ENCODE measurements around the gene PTPRN2.

GRCh38 chr7:157786375-157787274 lies 801.0 kb downstream of the PTPRN2 start:
- no peak for TF ChIP-seq CHD2 (IDR thresholded peaks at IDR 0.05; ENCODE audit: low read length, partially characterized antibody)
- no peak for TF ChIP-seq CTCF (IDR thresholded peaks at IDR 0.05)
- no peak for TF ChIP-seq SMC3 (IDR thresholded peaks at IDR 0.05; ENCODE audit: low read depth, low read length)
- TF ChIP-seq REST (IDR thresholded peaks at IDR 0.05; ENCODE audit: low read depth, low read length) = no peak
- no peak for TF ChIP-seq EP300 (IDR thresholded peaks at IDR 0.05; ENCODE audit: borderline replicate concordance in 1 of 2, low read depth in 1 of 2, low read length in 1 of 2)
- TF ChIP-seq RCOR1 (IDR thresholded peaks at IDR 0.05; ENCODE audit: low read length) = no peak
- TF ChIP-seq RXRA (IDR thresholded peaks at IDR 0.05; ENCODE audit: borderline replicate concordance, low read depth) = no peak
- TF ChIP-seq USF1 (IDR thresholded peaks at IDR 0.05; ENCODE audit: borderline replicate concordance, low read depth) = no peak
- no peak for TF ChIP-seq USF2 (IDR thresholded peaks at IDR 0.05; ENCODE audit: borderline replicate concordance, low read depth, low read length)
- no peak for TF ChIP-seq PBX3 (IDR thresholded peaks at IDR 0.05)
- TF ChIP-seq TCF12 (IDR thresholded peaks at IDR 0.05) = no peak
- TF ChIP-seq FOXM1 (IDR thresholded peaks at IDR 0.05; ENCODE audit: low read depth) = no peak
